ENCODE data around the gene RIOX2. TPM values are rescaled to one million over a fixed set of nuclear protein-coding genes. Genes with fewer than 3 reads are reported as not detected.

Gene RIOX2
- total RNA-seq, 1 donor from 2014 or later, result 12.3 TPM

GRCh38 chr3:97950360-97950759, 21.9 kb downstream of the RIOX2 start:
- Mint-ChIP-seq H3K36me3 (ENCODE audit: unreplicated experiment) (peaks cover 5% of the 10 kb centered on the region), H3K27ac (ENCODE audit: unreplicated experiment) (no peak overlapping the region), H3K9me3 (ENCODE audit: unreplicated experiment) (no peaks in the 10 kb centered on the region), H3K4me1 (ENCODE audit: low read depth, unreplicated experiment) (peaks cover 22% of the 10 kb centered on the region), H3K27me3 (ENCODE audit: unreplicated experiment) (no peaks in the 10 kb centered on the region), H3K4me3 (ENCODE audit: unreplicated experiment) (no peak overlapping the region)
- no peak for DNase-seq
- TF ChIP-seq CTCF (IDR thresholded peaks at IDR 0.05; ENCODE audit: partially characterized antibody, unreplicated experiment), result no peak

- DNase-seq, result no peak
- H3K4me3 Mint-ChIP-seq (ENCODE audit: unreplicated experiment), result no peak overlapping the region
- no peaks in the 10 kb centered on the region for H3K27me3 Mint-ChIP-seq (ENCODE audit: unreplicated experiment)
- peaks cover 5% of the 10 kb centered on the region for H3K36me3 Mint-ChIP-seq (ENCODE audit: unreplicated experiment)
- no peaks in the 10 kb centered on the region for H3K9me3 Mint-ChIP-seq (ENCODE audit: unreplicated experiment)
- H3K4me1 Mint-ChIP-seq (ENCODE audit: low read depth, unreplicated experiment), result peaks cover 22% of the 10 kb centered on the region
- no peak overlapping the region for H3K27ac Mint-ChIP-seq (ENCODE audit: unreplicated experiment)
- no peak for TF ChIP-seq CTCF (IDR thresholded peaks at IDR 0.05; ENCODE audit: partially characterized antibody, unreplicated experiment)
Measured at GRCh38 chr3:97949743-97950142, 22.5 kb downstream of the RIOX2 start.

GRCh38 chr3:97949110-97949485, 23.1 kb downstream of the RIOX2 start:
- TF ChIP-seq CTCF (IDR thresholded peaks at IDR 0.05; ENCODE audit: partially characterized antibody, unreplicated experiment), result no peak
- Mint-ChIP-seq H3K4me1 (ENCODE audit: low read depth, unreplicated experiment) (peaks cover 22% of the 10 kb centered on the region), H3K27me3 (ENCODE audit: unreplicated experiment) (no peaks in the 10 kb centered on the region), H3K4me3 (ENCODE audit: unreplicated experiment) (peak overlapping the region; percentile 39), H3K36me3 (ENCODE audit: unreplicated experiment) (peaks cover 5% of the 10 kb centered on the region), H3K27ac (ENCODE audit: unreplicated experiment) (peak overlapping the region; percentile 14), H3K9me3 (ENCODE audit: unreplicated experiment) (no peaks in the 10 kb centered on the region)
- DNase-seq, result no peak

- no peak for DNase-seq
- Mint-ChIP-seq H3K4me1 (ENCODE audit: low read depth, unreplicated experiment) (peaks cover 22% of the 10 kb centered on the region), H3K27me3 (ENCODE audit: unreplicated experiment) (no peaks in the 10 kb centered on the region), H3K27ac (ENCODE audit: unreplicated experiment) (peak overlapping the region; percentile 7), H3K36me3 (ENCODE audit: unreplicated experiment) (peaks cover 5% of the 10 kb centered on the region), H3K4me3 (ENCODE audit: unreplicated experiment) (no peak overlapping the region), H3K9me3 (ENCODE audit: unreplicated experiment) (no peaks in the 10 kb centered on the region)
- TF ChIP-seq CTCF (IDR thresholded peaks at IDR 0.05; ENCODE audit: partially characterized antibody, unreplicated experiment), result no peak
Measured at GRCh38 chr3:97948351-97949109, 23.7 kb downstream of the RIOX2 start.

- H3K4me3 Mint-ChIP-seq (ENCODE audit: unreplicated experiment), result no peak overlapping the region
- no peak overlapping the region for H3K27ac Mint-ChIP-seq (ENCODE audit: unreplicated experiment)
- DNase-seq, result no peak
- no peaks in the 10 kb centered on the region for H3K9me3 Mint-ChIP-seq (ENCODE audit: unreplicated experiment)
- no peaks in the 10 kb centered on the region for H3K4me1 Mint-ChIP-seq (ENCODE audit: low read depth, unreplicated experiment)
- peaks cover 5% of the 10 kb centered on the region for H3K36me3 Mint-ChIP-seq (ENCODE audit: unreplicated experiment)
- no peak for TF ChIP-seq CTCF (IDR thresholded peaks at IDR 0.05; ENCODE audit: partially characterized antibody, unreplicated experiment)
- H3K27me3 Mint-ChIP-seq (ENCODE audit: unreplicated experiment), result no peaks in the 10 kb centered on the region
Measured at GRCh38 chr3:97942801-97943546, 29.3 kb downstream of the RIOX2 start.
